ENCODE measurements around the gene PDE1C.

Gene PDE1C

GRCh38 chr7:31986878-31987518 lies 83.2 kb downstream of the PDE1C start:
- no peak for FAIRE-seq

GRCh38 chr7:31982962-31983361 lies 87.2 kb downstream of the PDE1C start:
- no peak for FAIRE-seq

- FAIRE-seq, result no peak
Measured at GRCh38 chr7:31981874-31982390, 88.3 kb downstream of the PDE1C start.

- FAIRE-seq, result no peak
Measured at GRCh38 chr7:31979690-31980330, 90.4 kb downstream of the PDE1C start.

GRCh38 chr7:31975546-31975945 lies 94.7 kb downstream of the PDE1C start:
- no peak for FAIRE-seq

- FAIRE-seq, result no peak
Measured at GRCh38 chr7:31974351-31974750, 95.9 kb downstream of the PDE1C start.

GRCh38 chr7:31971049-31971667 lies 99.0 kb downstream of the PDE1C start:
- FAIRE-seq, result no peak

GRCh38 chr7:31970501-31970900 lies 99.7 kb downstream of the PDE1C start:
- FAIRE-seq, result no peak

- FAIRE-seq, result no peak
Measured at GRCh38 chr7:31963569-31964175, 106.5 kb downstream of the PDE1C start.

- no peak for FAIRE-seq
Measured at GRCh38 chr7:31962246-31962645, 108.0 kb downstream of the PDE1C start.

GRCh38 chr7:31958226-31958625 lies 112.0 kb downstream of the PDE1C start:
- FAIRE-seq, result no peak

- FAIRE-seq, result no peak
Measured at GRCh38 chr7:31957756-31958155, 112.5 kb downstream of the PDE1C start.

- no peak for FAIRE-seq
Measured at GRCh38 chr7:31957090-31957720, 113.0 kb downstream of the PDE1C start.

- FAIRE-seq, result no peak
Measured at GRCh38 chr7:31955641-31956040, 114.6 kb downstream of the PDE1C start.

- FAIRE-seq, result no peak
Measured at GRCh38 chr7:31955021-31955420, 115.2 kb downstream of the PDE1C start.

GRCh38 chr7:31954500-31954899 lies 115.7 kb downstream of the PDE1C start:
- FAIRE-seq, result no peak

GRCh38 chr7:31953432-31953831 lies 116.8 kb downstream of the PDE1C start:
- no peak for FAIRE-seq

- FAIRE-seq, result no peak
Measured at GRCh38 chr7:31950091-31950755, 120.0 kb downstream of the PDE1C start.

- FAIRE-seq, result no peak
Measured at GRCh38 chr7:31948029-31948428, 122.2 kb downstream of the PDE1C start.

GRCh38 chr7:31940167-31940566 lies 130.0 kb downstream of the PDE1C start:
- no peak for FAIRE-seq

GRCh38 chr7:31939076-31939475 lies 131.1 kb downstream of the PDE1C start:
- no peak for FAIRE-seq

GRCh38 chr7:31938650-31939049 lies 131.6 kb downstream of the PDE1C start:
- no peak for FAIRE-seq

GRCh38 chr7:31937982-31938381 lies 132.2 kb downstream of the PDE1C start:
- no peak for FAIRE-seq

All from A204.1 (cell line).